ENCODE measurements around the gene TAGLN3.

TAGLN3 gene

DNA sequence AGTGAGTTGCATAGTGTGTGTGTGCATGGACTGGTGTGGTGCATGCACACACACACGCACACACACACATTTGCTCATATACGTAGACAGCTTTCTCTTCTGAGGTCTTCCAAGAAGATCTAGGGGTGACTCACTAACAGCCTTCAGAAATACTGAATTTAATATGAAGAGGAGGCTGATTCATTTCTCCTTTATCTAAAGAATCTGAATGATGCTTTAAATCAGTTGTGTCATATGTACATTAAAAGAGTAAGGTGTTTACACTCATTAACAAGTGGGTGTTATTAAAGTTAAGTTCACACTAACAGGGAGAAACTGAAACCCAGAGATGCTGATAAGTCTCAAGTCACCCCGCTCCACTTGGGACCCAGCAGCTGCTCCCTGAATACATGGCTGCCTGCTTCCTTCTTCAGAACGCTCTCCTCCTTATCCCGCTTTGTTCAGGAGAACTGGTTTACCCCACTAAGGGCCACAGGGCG is 57.8 kb downstream of the TAGLN3 start:
- DNase-seq, result peak; percentile 19

- DNase-seq, result no peak
Measured at GRCh38 chr3:112059497-112059896, 60.8 kb downstream of the TAGLN3 start.

DNA sequence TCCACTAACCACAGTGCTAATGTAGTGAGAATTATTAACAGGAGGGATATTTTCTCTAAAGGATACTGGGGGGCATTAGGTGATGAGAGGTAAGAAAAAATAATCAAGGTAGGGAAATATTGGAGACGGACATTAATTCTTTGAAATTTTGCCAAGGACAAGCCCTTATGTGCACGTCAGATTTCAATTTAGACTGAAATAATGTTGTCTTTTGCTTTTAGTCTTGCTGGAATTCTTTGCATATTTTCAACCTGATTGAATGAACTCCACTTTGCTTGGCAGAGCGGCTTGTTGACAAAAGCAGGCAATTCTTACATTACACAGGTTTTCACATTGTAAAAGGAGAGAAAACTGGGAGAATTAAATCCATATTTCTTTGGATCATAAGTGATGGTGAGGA is 62.4 kb downstream of the TAGLN3 start:
- peak; percentile 88 for DNase-seq
